CD4-positive, alpha-beta T cell treated with Interleukin-21 for 1 hour (primary cell): ENCODE results near the gene SCN1B.
"Not testable (repeated sequence)": the region's sequence is repeated elsewhere in the genome, so short reads cannot be mapped to it uniquely, and the experiment has no call there.

Experiments
- DNase-seq: peaks from one replicate; pipeline ENCODE4 v3.0.0-alpha.2; 2020

Gene SCN1B

GRCh38 chr19:35039881-35040825 is 9.9 kb downstream of the SCN1B start:
- no peak for DNase-seq

- peak; percentile 26 for DNase-seq
Observed at GRCh38 chr19:35040826-35041547, 10.7 kb downstream of the SCN1B start.

- no peak for DNase-seq
Observed at GRCh38 chr19:35041548-35042055, 11.3 kb downstream of the SCN1B start, which contains the start of gene HPN. Gene HPN, plus strand, starts transcription at chr19:35041721. Its CDS starts 786 bp downstream, at chr19:35042507.

- no peak for DNase-seq
Observed at GRCh38 chr19:35042056-35042730, 11.9 kb downstream of the SCN1B start.

DNA sequence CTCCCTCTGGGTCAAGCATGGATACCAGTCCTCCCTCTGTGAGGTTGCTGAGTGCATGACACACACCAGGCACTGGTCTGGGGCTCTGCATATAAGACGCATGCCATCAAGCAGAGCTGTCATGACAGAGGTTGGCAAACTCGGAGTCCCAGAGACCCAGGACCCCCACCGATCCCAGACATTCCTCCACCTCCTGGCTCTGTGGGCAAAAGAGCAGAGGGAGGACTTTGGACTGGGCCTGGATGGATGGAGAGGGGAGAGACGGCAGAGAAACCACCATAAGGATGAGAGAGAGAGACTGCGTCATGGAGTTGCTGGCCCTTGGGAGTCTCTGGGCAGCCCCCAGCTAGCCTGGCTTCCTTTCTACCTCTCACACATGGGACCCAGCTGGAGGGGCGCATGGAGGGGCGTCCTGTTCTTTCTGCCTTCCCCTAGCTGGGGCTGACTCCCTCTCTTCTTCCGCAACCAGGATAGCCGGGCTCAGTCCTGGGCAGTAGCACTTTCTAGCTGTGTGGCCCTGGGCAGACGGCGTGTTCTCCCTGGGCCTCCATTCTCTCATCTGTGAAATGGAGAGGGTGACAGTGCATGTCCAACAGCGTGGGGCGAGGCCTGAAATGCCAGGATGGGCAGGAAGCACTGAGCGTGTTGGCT is 12.8 kb downstream of the SCN1B start:
- no peak for DNase-seq

DNA sequence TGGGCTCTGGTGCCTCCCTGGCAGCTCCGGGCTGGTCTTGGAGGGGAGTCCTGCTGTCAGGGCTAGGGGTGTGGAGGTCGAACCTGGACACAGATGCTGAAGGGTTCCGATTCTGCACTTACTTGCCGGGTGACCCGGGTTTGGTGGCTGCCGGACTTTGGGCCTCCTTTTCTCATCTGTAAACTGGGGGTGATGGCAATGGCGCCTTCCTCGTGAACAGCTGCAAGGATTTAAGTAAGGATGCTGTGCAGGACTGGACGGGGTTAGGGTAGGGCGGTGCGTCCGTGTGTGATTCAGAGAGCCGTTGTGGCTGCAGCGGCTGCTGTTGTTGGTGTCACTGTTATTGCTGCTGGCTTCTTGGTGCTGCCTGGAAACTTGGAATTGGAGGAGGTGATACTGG is 13.6 kb downstream of the SCN1B start:
- DNase-seq, result no peak

DNA sequence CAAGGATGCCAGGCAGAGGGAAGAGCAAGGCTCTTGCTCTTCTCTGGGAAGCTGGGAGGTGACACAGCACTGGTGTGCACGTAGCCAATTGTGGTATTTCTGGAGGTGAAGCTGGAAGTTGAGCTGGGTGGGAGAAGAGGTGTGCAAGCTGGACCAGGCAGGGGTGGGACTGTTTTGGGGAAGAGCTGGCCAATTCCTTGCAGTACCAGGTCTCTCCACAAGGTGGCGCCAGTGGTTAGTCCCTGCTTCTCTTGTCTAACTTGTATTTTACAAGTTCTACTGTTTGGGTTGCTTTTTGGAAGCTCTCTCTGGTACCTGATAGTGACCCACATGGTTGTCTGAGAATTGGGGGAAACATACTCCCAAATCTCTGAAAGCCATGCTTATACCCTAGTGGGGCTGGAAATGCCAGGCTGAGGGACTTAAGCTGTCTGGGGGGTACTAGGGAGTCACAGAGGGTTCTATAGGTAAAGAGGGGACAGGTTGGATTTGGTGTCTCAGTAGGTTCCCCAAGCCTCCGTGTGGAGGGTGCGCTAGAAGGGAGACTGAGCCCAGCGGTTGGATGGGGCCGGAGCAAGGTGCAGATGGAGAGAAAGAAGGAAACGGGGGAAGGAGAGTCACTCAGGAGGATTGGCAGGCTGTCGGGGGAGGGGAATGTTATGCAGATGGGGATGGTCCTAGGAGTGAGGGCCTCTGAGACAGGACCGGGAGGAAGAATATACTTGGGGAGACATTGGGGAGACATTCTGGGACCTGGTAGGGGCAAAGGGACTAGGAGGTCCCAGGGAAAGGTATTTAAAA is 14.2 kb downstream of the SCN1B start:
- peak; percentile 57 for DNase-seq

DNA sequence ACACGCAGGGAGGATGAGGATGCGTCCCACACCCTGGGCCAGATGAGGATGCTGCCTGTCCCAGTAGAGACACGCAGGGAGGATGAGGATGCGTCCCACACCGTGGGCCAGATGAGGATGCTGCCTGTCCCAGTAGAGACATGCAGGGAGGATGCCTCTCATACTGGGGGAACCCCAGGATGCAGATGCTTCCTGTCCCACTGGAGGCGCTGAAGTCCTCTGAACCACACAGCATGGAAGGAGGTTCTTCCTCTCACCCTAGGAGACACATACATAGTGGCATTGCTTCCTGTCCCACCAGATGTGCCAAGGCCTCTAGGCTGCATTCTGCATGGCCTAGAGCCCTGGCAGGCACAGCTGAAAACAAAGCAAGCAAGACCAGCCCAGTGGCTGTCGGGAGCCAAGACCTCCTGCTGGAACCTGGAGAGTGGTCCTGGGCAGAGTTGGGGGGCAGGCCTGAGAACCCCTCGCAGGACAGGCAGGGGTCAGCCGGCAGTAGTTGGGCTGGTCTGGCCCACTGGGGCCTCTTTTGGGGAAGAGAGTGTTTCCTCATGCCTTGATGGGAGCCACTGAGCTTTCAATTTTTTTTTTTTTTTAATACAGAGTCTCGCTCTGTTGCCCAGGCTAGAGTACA is 15.5 kb downstream of the SCN1B start:
- DNase-seq, result peak; percentile 34

DNA sequence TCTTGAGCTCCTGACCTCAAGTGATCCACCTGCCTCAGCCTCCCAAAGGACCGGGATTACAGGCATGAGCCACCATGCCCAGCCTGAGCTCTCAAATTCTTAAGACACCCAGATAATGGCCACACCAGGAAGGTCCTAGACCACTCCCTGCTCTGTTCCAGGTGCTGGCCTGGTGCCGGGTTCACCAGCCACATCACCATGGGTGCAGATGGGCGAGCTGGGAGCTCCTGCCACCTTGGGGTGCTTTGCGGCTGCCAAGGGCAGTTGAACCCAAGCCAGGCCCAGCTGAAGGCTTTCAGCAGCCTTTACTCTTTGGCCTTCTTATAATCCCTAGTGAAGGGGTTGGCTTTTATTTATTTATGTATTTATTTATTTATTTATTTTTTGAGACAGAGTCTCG is 16.2 kb downstream of the SCN1B start:
- DNase-seq, result no peak

DNA sequence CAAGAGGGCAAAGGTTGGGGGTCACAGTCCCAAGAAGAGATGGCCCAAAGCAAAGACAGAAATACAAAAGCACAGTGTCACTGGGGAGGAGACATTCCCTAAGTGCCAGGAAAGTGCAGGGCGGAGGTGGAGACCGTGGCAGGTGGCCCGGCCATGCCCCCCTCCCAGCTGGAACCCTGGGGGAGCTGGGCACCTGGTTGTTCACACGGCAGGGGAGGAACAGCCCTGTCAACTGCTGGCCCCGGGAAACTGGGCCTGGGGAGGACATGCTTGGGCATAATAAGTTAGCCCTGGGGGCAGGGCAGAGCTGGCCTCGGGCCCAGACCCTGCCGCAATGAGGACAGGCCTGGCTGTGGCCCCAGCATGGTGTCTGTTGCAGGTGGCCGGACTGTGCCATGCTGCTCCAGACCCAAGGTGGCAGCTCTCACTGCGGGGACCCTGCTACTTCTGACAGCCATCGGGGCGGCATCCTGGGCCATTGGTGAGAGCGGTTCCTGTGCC is 18.7 kb downstream of the SCN1B start:
- no peak for DNase-seq

- DNase-seq, result no peak
Observed at GRCh38 chr19:35049456-35049855, 19.2 kb downstream of the SCN1B start.

DNA sequence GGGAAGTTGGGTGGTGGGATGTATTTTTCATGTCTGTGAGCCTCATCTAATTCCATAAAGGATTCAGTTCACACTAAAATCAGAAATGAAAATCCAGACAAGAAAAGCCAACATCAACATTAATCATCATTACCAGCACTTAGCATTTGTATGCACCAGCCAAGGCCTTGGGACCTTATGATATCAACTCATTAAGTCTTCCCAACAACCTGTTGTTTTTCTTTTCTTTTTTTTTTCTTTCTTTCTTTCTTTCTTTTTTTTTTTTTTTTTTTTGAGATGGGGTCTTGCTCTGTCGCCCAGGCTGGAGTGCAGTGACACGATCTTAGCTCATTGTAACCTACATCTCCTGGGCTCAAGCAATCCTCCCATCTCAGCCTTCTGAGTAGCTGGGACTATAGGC is 20.4 kb downstream of the SCN1B start:
- not testable (repeated sequence) for DNase-seq

GRCh38 chr19:35051268-35051667 is 21.0 kb downstream of the SCN1B start:
- not testable (repeated sequence) for DNase-seq

GRCh38 chr19:35051796-35052195 is 21.5 kb downstream of the SCN1B start:
- DNase-seq, result no peak

GRCh38 chr19:35052599-35053190 is 22.4 kb downstream of the SCN1B start:
- DNase-seq, result no peak

GRCh38 chr19:35053667-35054293 is 23.5 kb downstream of the SCN1B start:
- no peak for DNase-seq

DNA sequence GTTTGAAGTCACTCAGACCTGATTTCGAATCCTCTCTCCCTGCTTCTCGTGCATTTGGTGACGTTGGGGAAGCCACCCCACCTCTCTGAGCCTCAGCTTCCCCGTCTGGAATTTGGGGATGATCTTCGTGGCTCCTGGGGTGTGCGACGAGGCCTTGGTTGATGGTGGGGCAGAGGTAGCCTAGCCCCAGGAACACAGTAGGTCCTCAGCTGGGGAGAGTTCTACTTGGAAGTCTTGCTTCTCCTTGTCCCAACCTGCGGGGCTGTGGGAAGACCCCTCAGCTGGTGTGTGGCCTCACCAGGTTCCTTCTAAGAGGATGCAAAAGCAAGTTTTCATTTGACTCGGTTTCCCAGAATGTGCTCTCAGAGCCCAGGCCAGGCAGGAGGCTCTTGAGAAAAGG is 24.4 kb downstream of the SCN1B start:
- no peak for DNase-seq

GRCh38 chr19:35055715-35056179 is 25.5 kb downstream of the SCN1B start:
- no peak for DNase-seq

GRCh38 chr19:35056513-35057063 is 26.3 kb downstream of the SCN1B start:
- DNase-seq, result no peak

- no peak for DNase-seq
Observed at GRCh38 chr19:35058370-35058769, 28.1 kb downstream of the SCN1B start.
